GM21528 (cell line): ENCODE data around the gene RCVRN.

Source experiments
- ATAC-seq: cut with Tn5 transposase; IDR thresholded peaks from one replicate; pipeline ENCODE4 v1.9.1; 2021; ENCODE audit warnings: mild to moderate bottlenecking, moderate library complexity; ENCODE audit not compliant: unreplicated experiment, low FRiP score

Gene RCVRN

GRCh38 chr17:9905078-9905415 lies at the start of gene RCVRN:
Gene RCVRN, minus strand, starts transcription at chr17:9905271. Its CDS starts 91 bp downstream, at chr17:9905180.
- ATAC-seq, result no peak

- ATAC-seq, result no peak
Measured at GRCh38 chr17:9953492-9953891, 48.4 kb upstream of the RCVRN start.

GRCh38 chr17:9951803-9952202 lies 46.7 kb upstream of the RCVRN start:
- ATAC-seq, result no peak

- ATAC-seq, result no peak
Measured at GRCh38 chr17:9948928-9949327, 43.9 kb upstream of the RCVRN start.

GRCh38 chr17:9944704-9945103 lies 39.6 kb upstream of the RCVRN start:
- no peak for ATAC-seq

GRCh38 chr17:9943343-9943742 lies 38.3 kb upstream of the RCVRN start:
- ATAC-seq, result no peak

GRCh38 chr17:9942885-9943284 lies 37.8 kb upstream of the RCVRN start:
- ATAC-seq, result no peak

GRCh38 chr17:9941305-9941704 lies 36.2 kb upstream of the RCVRN start:
- no peak for ATAC-seq

GRCh38 chr17:9940841-9941240 lies 35.8 kb upstream of the RCVRN start:
- ATAC-seq, result no peak

GRCh38 chr17:9938764-9939163 lies 33.7 kb upstream of the RCVRN start:
- no peak for ATAC-seq

- no peak for ATAC-seq
Measured at GRCh38 chr17:9937901-9938300, 32.8 kb upstream of the RCVRN start.

GRCh38 chr17:9937241-9937761 lies 32.2 kb upstream of the RCVRN start:
- no peak for ATAC-seq

GRCh38 chr17:9936095-9936494 lies 31.0 kb upstream of the RCVRN start:
- ATAC-seq, result no peak

- ATAC-seq, result no peak
Measured at GRCh38 chr17:9935408-9935807, 30.3 kb upstream of the RCVRN start.

- ATAC-seq, result no peak
Measured at GRCh38 chr17:9934331-9934730, 29.3 kb upstream of the RCVRN start.

GRCh38 chr17:9932491-9932890 lies 27.4 kb upstream of the RCVRN start:
- no peak for ATAC-seq

GRCh38 chr17:9931144-9931741 lies 26.2 kb upstream of the RCVRN start:
- ATAC-seq, result no peak

GRCh38 chr17:9929871-9930270 lies 24.8 kb upstream of the RCVRN start:
- ATAC-seq, result no peak

- no peak for ATAC-seq
Measured at GRCh38 chr17:9928601-9929333, 23.7 kb upstream of the RCVRN start.

GRCh38 chr17:9926150-9926804 lies 21.2 kb upstream of the RCVRN start:
- no peak for ATAC-seq

GRCh38 chr17:9925457-9925856 lies 20.4 kb upstream of the RCVRN start:
- ATAC-seq, result no peak

GRCh38 chr17:9924735-9925191 lies 19.7 kb upstream of the RCVRN start:
- no peak for ATAC-seq
